CD4-positive, alpha-beta memory T cell (primary cell): ENCODE measurements around the gene ZFPM1. TPM values are rescaled to one million over a fixed set of nuclear protein-coding genes. Genes with fewer than 3 reads are reported as not detected.

Source experiments
- CTCF ChIA-PET: fragments of 350-600 bp; sonication (Branson Sonifier 250); formaldehyde crosslinking; loops from one replicate; lab custom pipeline; 2021; ENCODE audit warnings: inconsistent platforms; ENCODE audit not compliant: partially characterized antibody; lab: Charles Lee
- POLR2A ChIA-PET: fragments of 350-600 bp; sonication (Branson Sonifier 250); formaldehyde crosslinking; loops from one replicate; lab custom pipeline; 2021; ENCODE audit not compliant: partially characterized antibody; lab: Charles Lee
- DNase-seq, 5 donors: peaks; one replicate each; pipeline versions ENCODE4 v3.0.0 to v3.0.0-alpha.2; 2020 to 2022; ENCODE audit warnings: mixed read lengths in 1 of 5
- H3K27ac ChIP-seq: one replicate; pipeline ENCODE4 v1.7.0; 2013; ENCODE audit warnings: low read depth, low read length
- H3K27me3 ChIP-seq: 2 replicates; pipeline ENCODE4 v1.7.0; 2013; ENCODE audit warnings: mild to moderate bottlenecking, low read length, moderate library complexity; ENCODE audit not compliant: insufficient read depth
- H3K36me3 ChIP-seq: 2 replicates; pipeline ENCODE4 v1.7.0; 2013; ENCODE audit warnings: mild to moderate bottlenecking, low read length, moderate library complexity; ENCODE audit not compliant: insufficient read depth
- H3K4me1 ChIP-seq: 2 replicates; pipeline ENCODE4 v1.7.0; 2013; ENCODE audit warnings: mild to moderate bottlenecking, low read length, moderate library complexity; ENCODE audit not compliant: insufficient read depth
- H3K4me3 ChIP-seq, 2 donors: one replicate each; pipeline ENCODE4 v1.7.0; 2013; ENCODE audit warnings: low read length in 2 of 2, mild to moderate bottlenecking in 1 of 2
- H3K9me3 ChIP-seq, 2 donors: one replicate each; pipeline ENCODE4 v1.7.0; 2013; ENCODE audit warnings: low read length in 2 of 2, control low read depth in 1 of 2; ENCODE audit not compliant: control insufficient read depth in 1 of 2
- H3K27ac Mint-ChIP-seq, 7 donors: one replicate each; pipeline ENCODE4 v1.8.0; 2020 to 2021; ENCODE audit warnings: mixed read lengths in 7 of 7, mild to moderate bottlenecking in 6 of 7, inconsistent platforms in 3 of 7, moderate library complexity in 3 of 7
- H3K27me3 Mint-ChIP-seq, 2 donors: one replicate each; pipeline ENCODE4 v1.8.0; 2020 to 2021; ENCODE audit warnings: mixed read lengths in 2 of 2
- H3K36me3 Mint-ChIP-seq, 2 donors: one replicate each; pipeline ENCODE4 v1.8.0; 2020 to 2021; ENCODE audit warnings: mixed read lengths in 2 of 2, inconsistent platforms in 1 of 2, mild to moderate bottlenecking in 1 of 2
- H3K4me1 Mint-ChIP-seq, 4 donors: one replicate each; pipeline ENCODE4 v1.8.0; 2020 to 2021; ENCODE audit warnings: mixed read lengths in 4 of 4, mild to moderate bottlenecking in 1 of 4
- H3K4me3 Mint-ChIP-seq, 8 donors: one replicate each; pipeline ENCODE4 v1.8.0; 2020 to 2021; ENCODE audit warnings: mixed read lengths in 8 of 8, mild to moderate bottlenecking in 7 of 8, moderate library complexity in 6 of 8, inconsistent platforms in 3 of 8
- H3K9me3 Mint-ChIP-seq, 8 donors: one replicate each; pipeline ENCODE4 v1.8.0; 2020 to 2021; ENCODE audit warnings: mixed read lengths in 8 of 8, mild to moderate bottlenecking in 5 of 8, inconsistent platforms in 3 of 8, moderate library complexity in 1 of 8
- intact Hi-C: fragments of 100-400 bp; cut with micrococcal nuclease; formaldehyde crosslinking; loops from one replicate; pipeline ENCODE4 v1.15.1; 2023
- polyA plus RNA-seq, 2 donors: library from polyadenylated mRNA; unstranded; fragments of 300-500 nt; fragmentation: Illumina TruSeq; gene quantifications; one replicate each; pipeline ENCODE4 v1.2.3, GENCODE V29; 2021
- total RNA-seq, 2 experiments: library from RNA; stranded (reverse); gene quantifications; one replicate each; pipeline ENCODE4 v1.2.3, GENCODE V29; 2021

ZFPM1 gene
- total and polyA plus RNA-seq, 4 experiments from 2014 or later: 0.07 to 20.5 (median 9.7) TPM

DNA sequence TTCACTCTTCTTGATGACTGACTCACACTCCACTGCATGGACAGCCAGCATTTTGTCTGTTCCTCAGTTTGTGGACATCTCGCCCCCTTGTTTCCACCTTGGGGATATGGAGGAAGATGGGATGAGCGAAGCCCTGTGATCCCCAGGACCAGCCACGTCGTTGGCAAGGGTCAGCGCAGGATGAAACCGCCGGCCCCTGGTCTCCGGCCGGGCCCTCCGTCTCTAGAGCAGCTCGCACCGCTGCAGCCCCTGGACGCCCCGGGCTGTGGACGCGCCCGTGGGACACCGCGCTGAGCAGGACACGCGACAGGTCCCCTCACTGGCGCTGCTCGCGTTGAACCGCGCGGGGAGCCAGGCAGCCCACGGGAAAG, 116.5 kb downstream of the ZFPM1 start:
- POLR2A ChIA-PET: interaction anchor here (1.0 to 2.9 kb wide), 19 partner anchors 9 to 648 kb away, joined by 3 to 42 read pairs (median 6); partner anchors contain the start of genes CTU2, GALNS, MVD and RNF166
- CTCF ChIA-PET: interaction anchor here (1.0 to 2.2 kb wide), 6 partner anchors 8 to 120 kb away, joined by 3 to 10 read pairs (median 6); no protein-coding TSS in a partner anchor
- Histone ChIP-seq H3K4me3 (peak overlapping the region; percentile 54 to 65), H3K27ac (peak overlapping the region; percentile 76), H3K36me3 (peaks cover 8% of the 10 kb centered on the region), H3K27me3 (no peaks in the 10 kb centered on the region), H3K4me1 (peaks cover 24% of the 10 kb centered on the region), H3K9me3 (no peaks in the 10 kb centered on the region)
- intact Hi-C loops: no loop called here
- Mint-ChIP-seq H3K36me3 (peaks cover 0 to 26% of the 10 kb centered on the region in 2 donors), H3K27me3 (no peaks in the 10 kb centered on the region), H3K4me1 (peaks cover 14 to 39% (median 26%) of the 10 kb centered on the region in 4 donors), H3K27ac (peak overlapping the region; percentile 82 to 95 (median 87)), H3K4me3 (peak overlapping the region; percentile 78 to 91 (median 86)), H3K9me3 (peaks cover 0 to 2% (median 0%) of the 10 kb centered on the region in 8 donors)
- DNase-seq: no peak

- peaks cover 0 to 26% of the 10 kb centered on the region in 2 donors for H3K36me3 Mint-ChIP-seq
- Histone ChIP-seq H3K9me3 (no peaks in the 10 kb centered on the region), H3K4me3 (peak within 1 kb of the TSS; percentile 54 to 84), H3K27ac (peak within 1 kb of the TSS; percentile 76), H3K4me1 (peaks cover 24% of the 10 kb centered on the region), H3K27me3 (no peaks in the 10 kb centered on the region), H3K36me3 (peaks cover 8% of the 10 kb centered on the region)
- peak within 1 kb of the TSS; percentile 87 to 95 (median 90) for H3K27ac Mint-ChIP-seq
- H3K4me3 Mint-ChIP-seq: peak within 1 kb of the TSS; percentile 85 to 91 (median 90)
- no peaks in the 10 kb centered on the region for H3K27me3 Mint-ChIP-seq
- intact Hi-C loops: loop anchor here (1.0 kb wide), 7 partner anchors 81 to 647 kb away; partner anchors contain the start of genes BANP, CTU2, CYBA and MVD
- POLR2A ChIA-PET: interaction anchor here (1.0 to 2.9 kb wide), 25 partner anchors 9 to 647 kb away, joined by 3 to 42 read pairs (median 6); partner anchors contain the start of genes CTU2, GALNS, MVD and RNF166
- DNase-seq: peak; percentile 93 to 96 (median 96)
- peaks cover 14 to 40% (median 26%) of the 10 kb centered on the region in 4 donors for H3K4me1 Mint-ChIP-seq
- CTCF ChIA-PET: interaction anchor here (1.0 to 2.2 kb wide), 8 partner anchors 9 to 125 kb away, joined by 3 to 10 read pairs (median 4); no protein-coding TSS in a partner anchor
- peaks cover 0 to 2% (median 0%) of the 10 kb centered on the region in 8 donors for H3K9me3 Mint-ChIP-seq
Measured at GRCh38 chr16:88569985-88570690, 117.1 kb downstream of the ZFPM1 start, which contains the start of gene ZC3H18. Gene ZC3H18, plus strand, starts transcription at chr16:88570403. Its CDS starts 6,721 bp downstream, at chr16:88577124.

DNA sequence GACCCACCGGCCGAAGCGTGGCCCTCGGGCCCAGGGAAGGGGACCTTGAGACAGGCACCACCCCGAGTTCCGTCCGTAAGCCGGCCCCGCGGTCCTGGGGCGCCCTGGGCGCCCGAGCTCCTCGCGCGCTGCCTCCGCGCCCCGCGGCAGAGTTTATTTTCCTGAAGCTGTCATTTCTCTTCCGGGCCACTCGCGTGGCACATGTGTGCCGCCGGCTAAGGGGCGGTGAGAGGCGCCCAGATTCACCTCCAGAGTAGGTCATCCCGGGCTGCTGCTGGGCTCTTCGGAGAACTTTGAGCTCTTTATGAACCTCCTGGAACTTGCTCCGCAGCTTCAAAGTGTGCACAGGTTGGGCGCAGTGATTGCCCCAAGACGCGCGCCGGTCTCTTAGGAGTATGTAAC, 117.6 kb downstream of the ZFPM1 start:
- Mint-ChIP-seq H3K27ac (peak overlapping the region; percentile 78 to 93 (median 88)), H3K4me3 (peak overlapping the region; percentile 84 to 90 (median 88)), H3K9me3 (peaks cover 0 to 2% (median 0%) of the 10 kb centered on the region in 8 donors), H3K36me3 (peaks cover 0 to 29% of the 10 kb centered on the region in 2 donors), H3K27me3 (no peaks in the 10 kb centered on the region), H3K4me1 (peaks cover 17 to 43% (median 28%) of the 10 kb centered on the region in 4 donors)
- H3K36me3 ChIP-seq: peaks cover 8% of the 10 kb centered on the region
- no peaks in the 10 kb centered on the region for H3K9me3 ChIP-seq
- H3K4me3 ChIP-seq: peak overlapping the region; percentile 54 to 84
- H3K27me3 ChIP-seq: no peaks in the 10 kb centered on the region
- peak in 1 of 5 donors; percentile 57 for DNase-seq
- intact Hi-C loops: loop anchor here (1.0 kb wide), 7 partner anchors 81 to 647 kb away; partner anchors contain the start of genes BANP, CTU2, CYBA and MVD
- CTCF ChIA-PET: interaction anchor here (1.0 to 2.2 kb wide), 8 partner anchors 10 to 126 kb away, joined by 3 to 10 read pairs (median 4); no protein-coding TSS in a partner anchor
- POLR2A ChIA-PET: interaction anchor here (0.6 to 2.9 kb wide), 26 partner anchors 8 to 647 kb away, joined by 3 to 42 read pairs (median 6); partner anchors contain the start of genes CTU2, CYBA, GALNS and MVD
- H3K27ac ChIP-seq: peak overlapping the region; percentile 76
- H3K4me1 ChIP-seq: peaks cover 24% of the 10 kb centered on the region

DNA sequence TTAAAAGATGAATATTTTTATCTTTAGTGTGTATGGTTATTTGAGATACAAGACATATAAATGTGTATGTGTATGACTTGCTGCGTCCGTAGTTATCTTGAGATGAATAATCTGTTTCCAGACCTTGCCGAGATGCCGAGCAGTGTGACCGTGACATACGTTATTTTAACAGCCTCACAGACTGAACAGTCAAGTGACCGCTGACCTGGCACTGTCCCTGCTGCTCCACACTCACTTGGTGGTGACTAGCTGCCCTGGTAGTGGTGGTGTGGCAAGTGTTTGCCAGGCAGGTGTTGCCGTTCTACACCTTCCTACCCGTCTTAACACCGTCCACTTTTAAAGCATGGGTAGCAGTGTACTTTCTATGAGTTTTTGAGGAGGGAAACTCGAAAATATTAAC, 122.2 kb downstream of the ZFPM1 start:
- no peak overlapping the region for H3K27ac Mint-ChIP-seq
- no peaks in the 10 kb centered on the region for H3K27me3 ChIP-seq
- H3K36me3 ChIP-seq: peaks cover 38% of the 10 kb centered on the region
- H3K27ac ChIP-seq: no peak overlapping the region
- H3K4me3 ChIP-seq: no peak overlapping the region
- H3K9me3 Mint-ChIP-seq: no peaks in the 10 kb centered on the region
- POLR2A ChIA-PET: no interaction called here
- CTCF ChIA-PET: no interaction called here
- H3K4me1 ChIP-seq: peaks cover 16% of the 10 kb centered on the region
- DNase-seq: no peak
- H3K27me3 Mint-ChIP-seq: no peaks in the 10 kb centered on the region
- no peaks in the 10 kb centered on the region for H3K9me3 ChIP-seq
- H3K4me3 Mint-ChIP-seq: no peak overlapping the region
- peaks cover 22 to 74% (median 33%) of the 10 kb centered on the region in 4 donors for H3K4me1 Mint-ChIP-seq
- H3K36me3 Mint-ChIP-seq: peaks cover 20 to 65% of the 10 kb centered on the region in 2 donors
- intact Hi-C loops: no loop called here

DNA sequence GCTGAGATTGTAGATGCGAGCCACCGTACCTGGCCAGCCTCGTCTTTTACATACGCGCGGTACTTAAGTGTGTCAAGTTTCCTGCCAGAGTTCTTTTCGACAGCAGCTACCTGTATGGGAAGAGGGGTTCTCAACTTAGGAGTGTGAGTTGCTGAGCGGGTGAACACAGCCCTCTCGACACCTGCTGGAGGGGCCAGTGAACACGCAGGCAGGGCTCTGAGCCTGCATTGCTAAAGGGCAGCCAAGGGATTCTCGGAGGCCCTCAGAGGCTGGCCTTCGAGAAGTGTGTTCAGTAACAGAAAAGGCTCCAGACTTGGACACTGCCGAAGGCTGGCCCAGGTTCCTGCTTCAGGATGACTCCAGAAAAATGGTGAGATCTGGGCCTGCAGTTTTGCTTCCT, 123.2 kb downstream of the ZFPM1 start:
- Mint-ChIP-seq H3K9me3 (no peaks in the 10 kb centered on the region), H3K36me3 (peaks cover 21 to 73% of the 10 kb centered on the region in 2 donors)

DNA sequence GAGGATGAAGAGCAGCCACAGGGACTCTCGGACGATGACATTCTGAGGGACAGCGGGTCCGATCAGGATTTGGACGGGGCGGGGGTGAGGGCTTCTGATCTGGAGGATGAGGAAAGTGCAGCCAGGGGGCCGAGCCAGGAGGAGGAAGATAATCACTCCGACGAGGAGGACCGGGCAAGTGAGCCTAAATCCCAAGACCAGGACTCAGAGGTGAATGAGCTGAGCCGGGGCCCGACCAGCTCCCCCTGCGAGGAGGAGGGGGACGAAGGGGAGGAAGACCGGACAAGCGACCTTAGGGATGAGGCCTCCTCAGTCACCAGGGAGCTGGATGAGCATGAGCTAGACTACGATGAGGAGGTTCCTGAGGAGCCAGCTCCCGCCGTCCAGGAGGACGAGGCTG, 124.1 kb downstream of the ZFPM1 start:
- POLR2A ChIA-PET: no interaction called here
- intact Hi-C loops: no loop called here
- peak overlapping the region in 1 of 7 donors; percentile 37 for H3K27ac Mint-ChIP-seq

More for the DNA sequence above, 123.2 kb downstream of the ZFPM1 start:
- Mint-ChIP-seq H3K27me3 (no peaks in the 10 kb centered on the region), H3K27ac (peak overlapping the region in 1 of 7 donors; percentile 30), H3K4me1 (peaks cover 22 to 78% (median 27%) of the 10 kb centered on the region in 4 donors), H3K4me3 (no peak overlapping the region)
- POLR2A ChIA-PET: no interaction called here
- peaks cover 9% of the 10 kb centered on the region for H3K4me1 ChIP-seq
- intact Hi-C loops: no loop called here
- no peak overlapping the region for H3K4me3 ChIP-seq
- H3K9me3 ChIP-seq: no peaks in the 10 kb centered on the region
- no peak for DNase-seq
- H3K27ac ChIP-seq: no peak overlapping the region
- peaks cover 49% of the 10 kb centered on the region for H3K36me3 ChIP-seq
- CTCF ChIA-PET: no interaction called here
- no peaks in the 10 kb centered on the region for H3K27me3 ChIP-seq

More for the DNA sequence above, 124.1 kb downstream of the ZFPM1 start:
- Mint-ChIP-seq H3K9me3 (no peaks in the 10 kb centered on the region), H3K36me3 (peaks cover 25 to 70% of the 10 kb centered on the region in 2 donors), H3K4me1 (peaks cover 17 to 75% (median 24%) of the 10 kb centered on the region in 4 donors), H3K27me3 (no peaks in the 10 kb centered on the region), H3K4me3 (no peak overlapping the region)
- H3K36me3 ChIP-seq: peaks cover 55% of the 10 kb centered on the region
- peaks cover under 1% of the 10 kb centered on the region for H3K4me1 ChIP-seq
- H3K4me3 ChIP-seq: no peak overlapping the region
- no peaks in the 10 kb centered on the region for H3K9me3 ChIP-seq
- CTCF ChIA-PET: no interaction called here
- no peak overlapping the region for H3K27ac ChIP-seq
- no peak for DNase-seq
- no peaks in the 10 kb centered on the region for H3K27me3 ChIP-seq
